Activated B cell treated with CpG ODN at 0.5 μM for 24 hours (primary cell): ENCODE data around the gene PPP1R27. TPM values are rescaled to one million over a fixed set of nuclear protein-coding genes. Genes with fewer than 3 reads are reported as not detected.

Source experiments
- ATAC-seq: fragments of 200-7000 bp; cut with Tn5 transposase; one replicate; pipeline ENCODE4 v1.10.0; 2021; ENCODE audit warnings: low read depth, mild to moderate bottlenecking, moderate library complexity
- CTCF ChIA-PET: fragments of 350-600 bp; sonication (Branson Sonifier 250); formaldehyde crosslinking; loops from one replicate; lab custom pipeline; 2021; ENCODE audit warnings: antibody characterized with exemption; lab: Charles Lee
- POLR2A ChIA-PET: fragments of 350-600 bp; sonication (Branson Sonifier 250); formaldehyde crosslinking; loops from one replicate; lab custom pipeline; 2021; ENCODE audit warnings: antibody characterized with exemption; lab: Charles Lee
- DNase-seq: peaks from one replicate; pipeline ENCODE4 v3.0.0; 2022
- H3K27ac Mint-ChIP-seq: one replicate; pipeline ENCODE4 v1.8.0; 2020; ENCODE audit warnings: mixed read lengths
- H3K27me3 Mint-ChIP-seq: one replicate; pipeline ENCODE4 v1.8.0; 2021; ENCODE audit warnings: mixed read lengths
- H3K36me3 Mint-ChIP-seq: one replicate; pipeline ENCODE4 v1.8.0; 2021; ENCODE audit warnings: low read depth, mixed read lengths
- H3K4me1 Mint-ChIP-seq: one replicate; pipeline ENCODE4 v1.8.0; 2021; ENCODE audit warnings: mixed read lengths
- H3K4me3 Mint-ChIP-seq: one replicate; pipeline ENCODE4 v1.8.0; 2020; ENCODE audit warnings: mild to moderate bottlenecking, mixed read lengths
- H3K9me3 Mint-ChIP-seq: one replicate; pipeline ENCODE4 v1.8.0; 2020; ENCODE audit warnings: mixed read lengths
- intact Hi-C: fragments of 100-400 bp; cut with micrococcal nuclease; formaldehyde crosslinking; loops from one replicate; pipeline ENCODE4 v1.15.1; 2024
- total RNA-seq: library from RNA; stranded (reverse); gene quantifications from 2 replicates; pipeline ENCODE4 v1.2.3, GENCODE V29; 2022
- TF ChIP-seq, protein P1 (sequence below): fragments of 200-600 bp; IDR thresholded peaks from one replicate; pipeline ENCODE4 v1.8.0; 2022; ENCODE audit warnings: antibody characterized with exemption, mild to moderate bottlenecking

Gene PPP1R27
- total RNA-seq, 1 donor from 2014 or later = not detected

DNA sequence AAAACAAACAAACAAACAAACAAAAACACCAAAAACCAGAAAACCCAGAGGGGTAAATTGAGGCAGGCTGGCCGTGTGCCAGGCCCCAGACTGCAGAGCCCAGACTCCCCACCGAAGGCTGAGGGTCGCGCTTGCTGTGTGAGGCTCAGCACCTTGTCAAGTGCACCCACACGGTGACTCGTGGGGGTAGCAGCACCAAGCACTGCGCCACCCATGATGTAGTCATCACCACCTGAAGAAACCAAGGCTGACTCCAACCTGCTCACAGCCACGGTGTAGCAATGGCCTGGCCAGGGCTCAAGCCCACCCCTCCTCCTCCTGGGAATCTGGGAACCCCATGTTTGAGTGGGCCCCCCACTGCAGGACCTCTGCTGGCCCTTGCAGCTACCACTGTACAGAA is 13.7 kb downstream of the PPP1R27 start:
- TF ChIP-seq, protein P1, sequence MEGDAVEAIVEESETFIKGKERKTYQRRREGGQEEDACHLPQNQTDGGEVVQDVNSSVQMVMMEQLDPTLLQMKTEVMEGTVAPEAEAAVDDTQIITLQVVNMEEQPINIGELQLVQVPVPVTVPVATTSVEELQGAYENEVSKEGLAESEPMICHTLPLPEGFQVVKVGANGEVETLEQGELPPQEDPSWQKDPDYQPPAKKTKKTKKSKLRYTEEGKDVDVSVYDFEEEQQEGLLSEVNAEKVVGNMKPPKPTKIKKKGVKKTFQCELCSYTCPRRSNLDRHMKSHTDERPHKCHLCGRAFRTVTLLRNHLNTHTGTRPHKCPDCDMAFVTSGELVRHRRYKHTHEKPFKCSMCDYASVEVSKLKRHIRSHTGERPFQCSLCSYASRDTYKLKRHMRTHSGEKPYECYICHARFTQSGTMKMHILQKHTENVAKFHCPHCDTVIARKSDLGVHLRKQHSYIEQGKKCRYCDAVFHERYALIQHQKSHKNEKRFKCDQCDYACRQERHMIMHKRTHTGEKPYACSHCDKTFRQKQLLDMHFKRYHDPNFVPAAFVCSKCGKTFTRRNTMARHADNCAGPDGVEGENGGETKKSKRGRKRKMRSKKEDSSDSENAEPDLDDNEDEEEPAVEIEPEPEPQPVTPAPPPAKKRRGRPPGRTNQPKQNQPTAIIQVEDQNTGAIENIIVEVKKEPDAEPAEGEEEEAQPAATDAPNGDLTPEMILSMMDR = no peak
- intact Hi-C loops = no loop called here
- CTCF ChIA-PET = no interaction called here
- Mint-ChIP-seq H3K4me3 (no peak overlapping the region), H3K36me3 (peaks cover 15% of the 10 kb centered on the region), H3K27me3 (no peaks in the 10 kb centered on the region), H3K4me1 (peaks cover 4% of the 10 kb centered on the region), H3K9me3 (no peaks in the 10 kb centered on the region), H3K27ac (no peak overlapping the region)
- DNase-seq (no peak), ATAC-seq (no peak)
- POLR2A ChIA-PET = interaction anchor here (1.7 kb wide), 1 partner anchor 12 kb away, joined by 6 read pairs; the partner anchor contains the start of gene MCRIP1

DNA sequence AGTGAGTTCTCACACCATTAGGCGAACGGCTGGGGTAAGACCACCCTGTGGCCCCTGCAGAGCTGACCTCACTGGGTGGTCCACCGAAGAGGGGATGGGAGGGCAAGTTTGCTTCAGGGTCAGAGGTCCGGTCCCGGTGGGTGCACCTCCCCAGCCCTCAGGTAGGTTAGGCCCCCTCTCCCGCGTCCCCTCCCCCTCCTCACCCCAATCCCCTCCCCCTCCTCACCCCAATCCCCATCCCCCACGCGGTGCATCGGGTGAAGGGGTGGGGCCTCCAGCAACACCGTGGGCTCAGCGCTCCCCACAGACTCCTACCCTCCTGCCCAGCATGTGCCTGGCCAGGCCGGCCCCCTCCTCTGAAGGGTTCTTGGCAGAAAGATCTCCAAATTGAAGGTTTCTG is 15.1 kb downstream of the PPP1R27 start:
- no peak for ATAC-seq
- no peak for DNase-seq
- H3K9me3 Mint-ChIP-seq = no peaks in the 10 kb centered on the region
- H3K4me3 Mint-ChIP-seq = no peak overlapping the region
- peaks cover 12% of the 10 kb centered on the region for H3K36me3 Mint-ChIP-seq
- TF ChIP-seq, protein P1 = no peak
- H3K27me3 Mint-ChIP-seq = no peaks in the 10 kb centered on the region
- no peak overlapping the region for H3K27ac Mint-ChIP-seq
- intact Hi-C loops = no loop called here
- ChIA-PET POLR2A (no interaction called here), CTCF (no interaction called here)
- no peaks in the 10 kb centered on the region for H3K4me1 Mint-ChIP-seq

DNA sequence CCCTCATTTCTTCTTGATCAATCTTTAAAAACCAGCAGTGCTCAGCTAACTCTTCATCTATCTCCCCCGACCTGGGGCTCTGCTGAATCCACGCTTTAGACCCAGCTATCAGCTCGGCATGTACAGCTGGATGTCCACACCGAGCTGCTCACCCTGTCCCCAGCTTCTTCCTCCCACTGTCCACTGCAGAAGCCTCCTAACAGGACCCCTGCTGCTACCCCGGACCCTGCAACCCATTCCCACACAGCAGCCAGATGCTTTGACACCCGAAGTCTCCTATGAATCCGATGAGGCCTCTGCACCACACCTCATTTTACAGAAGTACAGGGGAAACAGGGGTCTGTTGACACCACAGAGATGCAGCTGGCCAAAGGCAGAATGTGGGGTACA is 17.1 kb downstream of the PPP1R27 start:
- CTCF ChIA-PET = no interaction called here
- no peaks in the 10 kb centered on the region for H3K4me1 Mint-ChIP-seq
- no peaks in the 10 kb centered on the region for H3K27me3 Mint-ChIP-seq
- no peak overlapping the region for H3K4me3 Mint-ChIP-seq
- DNase-seq (no peak), ATAC-seq (no peak)
- H3K27ac Mint-ChIP-seq = no peak overlapping the region
- H3K9me3 Mint-ChIP-seq = no peaks in the 10 kb centered on the region
- TF ChIP-seq, protein P1 = no peak
- intact Hi-C loops = no loop called here
- POLR2A ChIA-PET = no interaction called here
- peaks cover 3% of the 10 kb centered on the region for H3K36me3 Mint-ChIP-seq

DNA sequence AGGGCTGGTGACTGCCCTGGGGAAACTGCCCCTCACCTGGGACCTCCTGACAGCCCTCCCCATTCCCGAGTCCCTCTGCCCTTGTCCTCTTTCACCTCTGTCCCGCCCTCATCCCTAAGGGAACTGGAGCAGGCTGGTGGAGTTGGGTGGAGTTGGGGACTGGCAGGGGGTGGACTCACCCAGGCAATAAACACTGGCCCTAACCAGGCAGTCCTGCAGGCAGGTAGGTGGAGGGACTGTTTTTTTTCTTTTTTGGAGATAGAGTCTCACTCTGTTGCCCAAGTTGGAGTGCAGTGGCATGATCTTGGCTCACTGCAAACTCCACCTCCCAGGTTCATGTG is 19.2 kb downstream of the PPP1R27 start:
- no peaks in the 10 kb centered on the region for H3K9me3 Mint-ChIP-seq
- intact Hi-C loops = no loop called here
- ATAC-seq = no peak

DNA sequence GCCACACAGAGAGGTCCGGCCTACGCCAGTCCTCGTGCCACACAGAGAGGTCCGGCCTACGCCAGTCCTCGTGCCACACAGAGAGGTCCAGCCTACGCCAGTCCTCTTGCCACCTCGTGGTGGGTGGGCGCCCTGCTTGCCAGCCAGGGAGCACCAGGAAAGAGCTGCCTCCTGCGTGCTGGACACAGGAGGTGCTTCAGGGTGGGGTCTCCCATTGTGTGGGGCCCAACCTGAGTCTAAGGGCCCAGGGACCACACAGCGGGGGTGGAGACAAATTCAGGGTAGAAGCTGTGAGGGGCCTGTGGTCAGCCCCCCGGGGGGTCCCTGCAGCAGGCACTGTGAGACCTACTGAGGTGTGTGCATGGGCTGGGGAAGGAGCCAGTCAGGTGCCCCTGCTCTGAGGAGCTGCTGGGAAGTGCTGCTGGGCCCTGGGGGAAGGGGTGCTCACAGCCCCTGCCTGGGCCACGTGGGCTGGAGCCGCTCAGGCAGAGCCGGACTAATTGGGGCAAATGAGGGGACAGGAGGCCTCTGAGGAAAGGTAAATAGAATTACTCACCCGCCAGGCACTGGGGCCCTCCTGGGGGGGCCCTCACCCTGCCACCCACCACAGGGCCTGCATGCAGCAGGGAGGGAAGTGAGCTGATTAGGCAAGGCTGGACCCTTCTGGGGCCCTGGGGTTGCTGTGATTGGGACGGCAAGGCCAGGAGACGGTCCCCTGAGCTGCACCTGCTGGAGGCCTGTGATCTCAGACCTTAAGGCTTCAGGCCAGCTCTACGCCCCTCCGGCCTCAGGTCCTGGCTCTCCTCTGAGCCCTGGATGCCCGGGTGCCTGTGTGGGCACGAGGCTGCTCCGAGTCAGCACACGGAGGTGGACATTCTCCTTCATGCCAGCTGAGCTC is 19.9 kb downstream of the PPP1R27 start:
- intact Hi-C loops = no loop called here
- Mint-ChIP-seq H3K36me3 (no peaks in the 10 kb centered on the region), H3K27me3 (peaks cover 4% of the 10 kb centered on the region), H3K4me3 (no peak overlapping the region), H3K4me1 (no peaks in the 10 kb centered on the region), H3K27ac (no peak overlapping the region), H3K9me3 (no peaks in the 10 kb centered on the region)
- TF ChIP-seq, protein P1 = no peak
- ATAC-seq = no peak
- no peak for DNase-seq
- POLR2A ChIA-PET = interaction anchor here (0.6 kb wide), 1 partner anchor 10 kb away, joined by 6 read pairs; no protein-coding TSS in a partner anchor
- CTCF ChIA-PET = no interaction called here

More for the DNA sequence above, 19.2 kb downstream of the PPP1R27 start:
- ChIA-PET CTCF (no interaction called here), POLR2A (interaction anchor here (0.6 kb wide), 1 partner anchor 11 kb away, joined by 6 read pairs; no protein-coding TSS in a partner anchor)
- H3K4me1 Mint-ChIP-seq = no peaks in the 10 kb centered on the region
- no peak overlapping the region for H3K27ac Mint-ChIP-seq
- H3K36me3 Mint-ChIP-seq = no peaks in the 10 kb centered on the region
- DNase-seq = no peak
- H3K4me3 Mint-ChIP-seq = no peak overlapping the region
- H3K27me3 Mint-ChIP-seq = no peaks in the 10 kb centered on the region
- TF ChIP-seq, protein P1 = no peak
